VCaP (cell line): ENCODE data around the gene UAP1L1.

ENCODE experiments used
- H3K27ac ChIP-seq: fragments of 450-650 bp; 2 replicates; pipeline ENCODE4 v1.5.1; 2017
- TF ChIP-seq, protein P1 (sequence below): fragments of 450-650 bp; conservative IDR thresholded peaks from 2 replicates; pipeline ENCODE4 v1.5.1; 2017; ENCODE audit warnings: mild to moderate bottlenecking, moderate library complexity

The UAP1L1 gene

DNA sequence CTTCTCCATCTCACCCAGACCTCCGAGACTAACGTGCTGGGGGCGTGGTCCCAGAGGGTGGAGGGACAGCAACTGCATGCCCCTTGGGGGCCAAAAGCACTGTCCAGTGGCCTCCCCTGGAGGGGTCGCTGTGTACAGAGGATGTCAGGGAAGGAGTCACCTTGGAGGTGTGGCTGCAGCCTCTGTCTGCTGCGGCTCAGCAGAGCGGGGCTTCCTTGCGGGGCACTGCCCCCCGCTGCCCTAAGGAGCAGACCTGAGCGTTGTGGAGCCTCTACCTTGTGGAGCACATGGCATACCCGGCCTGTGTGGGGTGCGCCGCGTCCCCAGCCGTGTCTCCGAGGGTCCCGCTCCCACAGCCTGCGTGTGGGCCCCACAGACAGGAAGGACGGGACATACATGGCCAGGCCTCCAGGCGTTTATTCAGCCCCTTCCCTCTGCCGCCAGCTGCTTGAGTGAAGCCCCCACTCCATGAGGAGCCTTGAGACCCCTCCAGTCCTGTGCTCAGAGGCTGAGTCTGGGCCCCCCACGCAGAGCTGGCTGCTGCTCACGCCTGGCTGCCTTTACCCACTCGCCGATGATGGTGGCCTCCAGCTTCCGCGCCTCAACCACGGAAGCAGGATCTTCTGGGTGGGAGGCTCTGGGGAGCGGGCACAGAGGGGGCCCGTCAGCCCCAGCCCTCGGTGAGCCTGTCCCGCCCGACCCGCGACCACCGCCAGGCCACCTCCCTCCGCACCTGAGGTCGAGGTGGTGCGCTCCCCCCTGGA, 33.0 kb downstream of the UAP1L1 start:
- H3K27ac ChIP-seq = peak overlapping the region; percentile 65; the same call in 1 of the 2 replicates
- TF ChIP-seq, protein P1, sequence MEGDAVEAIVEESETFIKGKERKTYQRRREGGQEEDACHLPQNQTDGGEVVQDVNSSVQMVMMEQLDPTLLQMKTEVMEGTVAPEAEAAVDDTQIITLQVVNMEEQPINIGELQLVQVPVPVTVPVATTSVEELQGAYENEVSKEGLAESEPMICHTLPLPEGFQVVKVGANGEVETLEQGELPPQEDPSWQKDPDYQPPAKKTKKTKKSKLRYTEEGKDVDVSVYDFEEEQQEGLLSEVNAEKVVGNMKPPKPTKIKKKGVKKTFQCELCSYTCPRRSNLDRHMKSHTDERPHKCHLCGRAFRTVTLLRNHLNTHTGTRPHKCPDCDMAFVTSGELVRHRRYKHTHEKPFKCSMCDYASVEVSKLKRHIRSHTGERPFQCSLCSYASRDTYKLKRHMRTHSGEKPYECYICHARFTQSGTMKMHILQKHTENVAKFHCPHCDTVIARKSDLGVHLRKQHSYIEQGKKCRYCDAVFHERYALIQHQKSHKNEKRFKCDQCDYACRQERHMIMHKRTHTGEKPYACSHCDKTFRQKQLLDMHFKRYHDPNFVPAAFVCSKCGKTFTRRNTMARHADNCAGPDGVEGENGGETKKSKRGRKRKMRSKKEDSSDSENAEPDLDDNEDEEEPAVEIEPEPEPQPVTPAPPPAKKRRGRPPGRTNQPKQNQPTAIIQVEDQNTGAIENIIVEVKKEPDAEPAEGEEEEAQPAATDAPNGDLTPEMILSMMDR = no peak

DNA sequence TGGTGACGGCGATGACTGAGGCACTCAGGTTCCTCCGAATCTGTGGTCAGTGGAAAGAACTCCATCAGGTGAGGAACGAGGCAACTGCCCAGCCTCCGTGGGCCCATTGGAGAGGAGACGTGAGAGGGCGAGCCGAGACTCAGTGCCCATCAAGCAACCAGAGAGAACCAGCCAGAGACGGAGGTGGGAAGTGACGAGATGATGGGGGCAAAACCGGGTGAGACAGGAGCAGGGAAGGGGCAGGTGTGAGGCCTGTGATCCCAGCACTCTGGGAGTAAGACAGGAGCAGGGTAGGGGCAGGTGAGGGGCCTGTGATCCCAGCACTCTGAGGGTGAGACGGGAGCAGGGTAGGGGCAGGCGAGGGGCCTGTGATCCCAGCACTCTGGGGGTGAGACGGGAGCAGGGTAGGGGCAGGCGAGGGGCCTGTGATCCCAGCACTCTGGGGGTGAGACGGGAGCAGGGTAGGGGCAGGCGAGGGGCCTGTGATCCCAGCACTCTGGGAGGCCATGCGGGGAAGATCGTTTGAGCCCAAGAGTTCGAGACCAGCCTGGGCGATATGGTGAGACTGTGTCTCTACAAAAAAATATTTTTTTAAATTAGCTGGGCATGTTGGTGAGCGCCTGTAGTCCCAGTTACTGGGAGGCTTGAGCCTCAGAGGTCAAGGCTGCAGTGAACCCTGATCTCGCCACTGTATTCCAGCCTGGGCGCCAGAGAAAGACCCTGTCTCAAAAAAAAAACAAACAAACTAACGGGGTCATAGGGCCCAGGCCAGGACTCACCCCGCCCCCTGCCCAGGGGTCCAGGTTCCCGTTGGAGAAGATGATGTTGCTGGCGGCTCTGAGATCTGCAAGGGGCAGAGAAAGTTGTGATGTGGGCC, 33.8 kb downstream of the UAP1L1 start:
- TF ChIP-seq, protein P1 = no peak
- peak overlapping the region; percentile 91; the same call in 1 of the 2 replicates for H3K27ac ChIP-seq

DNA sequence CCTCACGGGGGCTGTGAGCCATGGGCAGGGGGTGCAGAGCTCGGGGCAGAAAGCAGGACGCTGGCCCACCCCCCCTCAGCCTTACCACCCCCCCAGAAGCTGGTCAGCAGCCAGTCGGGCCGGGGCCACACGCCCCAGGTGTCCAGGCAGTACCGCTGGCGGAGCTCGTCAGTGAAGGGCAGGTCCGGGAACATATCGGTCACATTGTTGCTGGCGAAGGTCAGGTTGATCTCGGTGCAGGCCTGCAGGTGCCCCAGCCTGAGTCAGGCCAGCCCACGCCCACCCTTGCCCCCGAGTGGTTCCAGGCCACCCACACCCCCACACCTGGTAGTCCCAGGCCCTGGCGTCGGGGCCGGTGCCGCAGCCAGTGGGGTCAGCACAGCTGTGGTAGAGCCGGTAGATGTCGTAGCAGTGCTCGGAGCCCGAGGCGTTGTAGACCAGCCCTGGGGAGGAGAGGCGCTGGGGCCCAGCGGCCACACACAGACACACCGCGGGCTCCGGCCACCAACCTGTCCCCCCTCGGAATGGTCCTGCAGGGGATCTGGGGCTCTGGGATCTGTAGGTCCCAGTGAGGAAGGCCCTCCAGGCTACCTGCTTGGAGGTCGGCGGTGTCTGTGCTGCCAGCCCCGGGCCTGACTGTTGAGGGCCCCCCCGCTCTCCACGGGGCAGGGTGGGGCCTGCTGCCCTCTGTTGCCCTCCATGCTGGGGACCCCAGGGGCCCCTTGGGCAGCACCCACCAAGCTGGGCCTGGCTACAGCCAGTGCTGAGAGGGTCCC, 34.7 kb downstream of the UAP1L1 start:
- TF ChIP-seq, protein P1 = no peak
- H3K27ac ChIP-seq = peak overlapping the region; percentile 91

GRCh38 chr9:137112564-137113384, 35.5 kb downstream of the UAP1L1 start:
- peak overlapping the region; percentile 91 for H3K27ac ChIP-seq
- TF ChIP-seq, protein P1 = no peak

DNA sequence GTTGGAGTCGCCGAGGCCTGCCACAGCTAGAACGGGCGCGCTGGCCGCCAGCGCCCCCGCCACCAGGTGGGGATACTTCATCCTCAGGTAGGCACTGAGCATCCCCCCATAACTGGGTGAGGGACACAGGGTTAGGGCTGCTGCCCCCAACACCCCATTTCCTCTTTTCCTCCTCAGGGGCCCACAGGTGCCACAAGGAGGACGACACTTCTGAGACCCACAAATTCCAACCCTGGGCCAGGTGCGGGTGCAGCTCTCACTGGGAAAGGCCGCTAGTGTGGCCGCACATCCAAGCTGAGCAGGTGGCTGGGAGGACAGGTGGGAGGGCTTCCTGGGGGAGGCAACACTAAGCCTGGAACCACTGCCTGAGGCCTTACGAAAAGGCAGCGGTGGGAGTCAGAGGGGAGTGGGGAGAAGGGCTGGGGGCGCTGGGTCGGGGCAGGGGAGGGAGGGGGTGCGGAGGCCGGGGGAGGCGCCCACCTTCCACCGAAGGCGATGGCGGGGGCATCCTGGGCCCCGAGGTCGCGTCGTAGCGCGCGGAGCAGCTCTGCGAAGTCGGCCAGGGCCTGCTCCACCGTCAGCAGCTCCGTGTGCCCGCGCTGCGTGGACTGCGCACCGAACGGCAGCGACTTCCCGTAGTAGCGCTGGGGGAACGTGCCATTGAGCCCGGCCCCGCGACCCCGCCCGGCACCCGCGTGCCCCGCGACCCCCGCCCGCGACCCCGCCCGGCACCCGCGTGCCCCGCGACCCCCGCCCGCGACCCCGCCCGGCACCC, 36.3 kb downstream of the UAP1L1 start:
- peak overlapping the region; percentile 91 for H3K27ac ChIP-seq
- TF ChIP-seq, protein P1 = 0 out of 2 replicates have a peak, but pooled peaks have one; percentile 12

DNA sequence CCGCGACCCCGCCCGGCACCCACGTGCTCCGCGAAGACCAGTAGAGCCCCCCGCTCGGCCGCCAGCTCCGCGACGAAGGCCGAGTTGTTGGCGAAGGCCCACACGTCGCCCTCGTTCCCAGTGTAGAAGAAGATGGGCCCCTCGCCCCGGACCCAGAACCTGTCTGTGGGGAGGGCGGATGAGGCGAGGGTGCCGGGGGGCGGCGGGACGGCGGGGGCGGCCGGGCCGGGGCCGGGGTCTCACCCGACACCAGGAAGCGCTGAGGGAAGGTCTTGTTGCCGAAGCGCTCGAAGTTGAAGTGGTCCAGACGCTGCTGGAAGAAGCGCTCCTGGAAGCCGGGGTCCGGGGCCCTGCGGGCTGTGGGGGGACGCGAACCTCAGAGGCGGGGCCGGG, 36.9 kb downstream of the UAP1L1 start:
- peak overlapping the region; percentile 91 for H3K27ac ChIP-seq
- TF ChIP-seq, protein P1 = no peak
